ENCODE results near the gene IQSEC2. TPM values are rescaled to one million over a fixed set of nuclear protein-coding genes. Genes with fewer than 3 reads are reported as not detected.

Gene IQSEC2
- total RNA-seq, 1 experiment from 2014 or later = 48.2 TPM

- no peaks in the 10 kb centered on the region for H3K4me1 Mint-ChIP-seq
- H3K27me3 Mint-ChIP-seq (ENCODE audit: low read depth) = no peaks in the 10 kb centered on the region
- H3K9me3 Mint-ChIP-seq = no peaks in the 10 kb centered on the region
- no peak overlapping the region for H3K4me3 Mint-ChIP-seq
- no peak for ATAC-seq
- no peak for DNase-seq (ENCODE audit: low spot score)
- no peak for TF ChIP-seq AFF4 (CRISPR knock-in tag; IDR thresholded peaks at IDR 0.05; ENCODE audit: borderline replicate concordance)
- TF ChIP-seq SMAD3 (CRISPR knock-in tag; IDR thresholded peaks at IDR 0.05; ENCODE audit: borderline replicate concordance) = no peak
- no peak for TF ChIP-seq TEAD1 (CRISPR knock-in tag; IDR thresholded peaks at IDR 0.05)
- TF ChIP-seq ZBTB43 (CRISPR knock-in tag; IDR thresholded peaks at IDR 0.05) = no peak
- TF ChIP-seq GRHL2 (CRISPR knock-in tag; IDR thresholded peaks at IDR 0.05; ENCODE audit: insufficient replicate concordance, severe bottlenecking) = no peak
- no peak for TF ChIP-seq NFATC4 (CRISPR knock-in tag; IDR thresholded peaks at IDR 0.05)
- no peak for TF ChIP-seq JUN (CRISPR knock-in tag; IDR thresholded peaks at IDR 0.05)
- no peak for TF ChIP-seq ELF4 (CRISPR knock-in tag; IDR thresholded peaks at IDR 0.05; ENCODE audit: low read depth)
- no peak for TF ChIP-seq ZNF263 (CRISPR knock-in tag; IDR thresholded peaks at IDR 0.05; ENCODE audit: low read depth)
- no peak for TF ChIP-seq MAX (CRISPR knock-in tag; IDR thresholded peaks at IDR 0.05)
- no peak for TF ChIP-seq AR (CRISPR knock-in tag; IDR thresholded peaks at IDR 0.05)
- H3K27ac Mint-ChIP-seq = no peak overlapping the region
- ChIA-PET POLR2A (no interaction called here), CTCF (no interaction called here)
- peaks cover 3% of the 10 kb centered on the region; the same call in 1 of the 2 replicates for H3K36me3 Mint-ChIP-seq
Measured at GRCh38 chrX:53233536-53233935, 47.8 kb downstream of the IQSEC2 start.

GRCh38 chrX:53230116-53230515 lies 51.3 kb downstream of the IQSEC2 start:
- H3K9me3 Mint-ChIP-seq = no peaks in the 10 kb centered on the region
- H3K27me3 Mint-ChIP-seq (ENCODE audit: low read depth) = no peaks in the 10 kb centered on the region
- H3K4me3 Mint-ChIP-seq = no peak overlapping the region
- ATAC-seq (no peak), DNase-seq (ENCODE audit: low spot score) (no peak)
- H3K4me1 Mint-ChIP-seq = no peaks in the 10 kb centered on the region
- H3K36me3 Mint-ChIP-seq = no peaks in the 10 kb centered on the region
- ChIA-PET CTCF (interaction anchor here (1.0 to 1.2 kb wide), 2 partner anchors 9 to 83 kb away, joined by 3 to 4 read pairs; no protein-coding TSS in a partner anchor), POLR2A (no interaction called here)
- no peak overlapping the region for H3K27ac Mint-ChIP-seq
- TF ChIP-seq ATF2 (CRISPR knock-in tag; IDR thresholded peaks at IDR 0.05; ENCODE audit: borderline replicate concordance, low read depth) = no peak
- TF ChIP-seq FOXP1 (CRISPR knock-in tag; IDR thresholded peaks at IDR 0.05; ENCODE audit: borderline replicate concordance) = no peak
- TF ChIP-seq ZNF232 (CRISPR knock-in tag; IDR thresholded peaks at IDR 0.05) = no peak
- TF ChIP-seq ATF6 (CRISPR knock-in tag; IDR thresholded peaks at IDR 0.05) = no peak
- no peak for TF ChIP-seq PRDM15 (CRISPR knock-in tag; IDR thresholded peaks at IDR 0.05)
- TF ChIP-seq ATF3 (CRISPR knock-in tag; conservative IDR thresholded peaks at IDR 0.05) = no peak
- TF ChIP-seq IRF2 (CRISPR knock-in tag; IDR thresholded peaks at IDR 0.05; ENCODE audit: borderline replicate concordance, low read depth) = no peak
- no peak for TF ChIP-seq ZNF317 (CRISPR knock-in tag; IDR thresholded peaks at IDR 0.05; ENCODE audit: borderline replicate concordance, low read depth)
- no peak for TF ChIP-seq ZNF416 (CRISPR knock-in tag; IDR thresholded peaks at IDR 0.05)
